Aorta (tissue), 5 donors: ENCODE measurements around the gene C1orf174. TPM values are rescaled to one million over a fixed set of nuclear protein-coding genes. Genes with fewer than 3 reads are reported as not detected.
A peak's percentile ranks its signal among the peaks of the same experiment; 100 is the strongest.

Experiments
- ATAC-seq: fragments of 200-7000 bp; cut with Tn5 transposase; one replicate; pipeline ENCODE4 v1.9.1; 2022; ENCODE audit warnings: moderate library complexity; ENCODE audit not compliant: low FRiP score
- DNase-seq, 2 donors: peaks; one replicate each; pipeline ENCODE4 v3.0.0-alpha.2; 2020
- H3K27ac ChIP-seq, 2 donors: one replicate each; pipeline ENCODE4 v1.5.1; 2013; ENCODE audit warnings: low read length in 2 of 2, mild to moderate bottlenecking in 2 of 2, moderate library complexity in 2 of 2, control low read depth in 1 of 2, inconsistent platforms in 1 of 2, low read depth in 1 of 2
- H3K27me3 ChIP-seq, 2 donors: one replicate each; pipeline ENCODE4 v1.6.1; 2013; ENCODE audit warnings: control low read depth in 1 of 2, low read length in 1 of 2, mild to moderate bottlenecking in 1 of 2, moderate library complexity in 1 of 2; ENCODE audit not compliant: insufficient read depth in 2 of 2, control insufficient read depth in 1 of 2
- H3K36me3 ChIP-seq, 2 donors: one replicate each; pipeline ENCODE4 v1.6.1; 2013; ENCODE audit warnings: control low read depth in 1 of 2, low read length in 1 of 2, mild to moderate bottlenecking in 1 of 2; ENCODE audit not compliant: insufficient read depth in 2 of 2, control insufficient read depth in 1 of 2
- H3K4me1 ChIP-seq, 2 donors: one replicate each; pipeline ENCODE4 v1.6.1; 2013; ENCODE audit warnings: low read length in 2 of 2, control low read depth in 1 of 2, mild to moderate bottlenecking in 1 of 2, moderate library complexity in 1 of 2; ENCODE audit not compliant: insufficient read depth in 2 of 2, control insufficient read depth in 1 of 2
- H3K4me3 ChIP-seq, 2 donors: one replicate each; pipeline ENCODE4 v1.5.1; 2013; ENCODE audit warnings: low read length in 2 of 2, control low read depth in 1 of 2, mild to moderate bottlenecking in 1 of 2
- H3K9me3 ChIP-seq: one replicate; pipeline ENCODE4 v1.6.1; 2013; ENCODE audit warnings: mild to moderate bottlenecking, low read length; ENCODE audit not compliant: control insufficient read depth
- WGBS, 2 donors: extraction: QIAGEN DNeasy Blood & Tissue Kit; methylation state at CpG; one replicate each; pipeline ENCODE4 v1.1.7; 2013; 5-methylcytosine and 5-hydroxymethylcytosine counted together
- intact Hi-C, 2 donors: fragments of 100-400 bp; cut with DNase I; formaldehyde crosslinking; loops; one replicate each; pipeline versions ENCODE4 v1.14.2 to v1.15.0; 2022
- polyA plus RNA-seq, 2 donors: library from polyadenylated mRNA; stranded (reverse); fragments of 200-250 nt; gene quantifications; one replicate each; pipeline ENCODE4 v1.2.3, GENCODE V29; 2013
- total RNA-seq, 2 donors: library from RNA; stranded (reverse); fragmentation: NEBNext Ultra II Directional; extraction: Animal tissue kit (Norgen Biotek cat#: 25700); gene quantifications; one replicate each; pipeline ENCODE4 v1.2.1, GENCODE V29; 2021
- donor health status: healthy with polysubstance abuse.
- donor health status: Bipolar disorder and iron deficiency.
- donor health status: DM: no; HTN: no; CAD: no.
- donor health status: DM: no; HTN: no; CAD: no.
- donor health status: DM: yes; HTN: yes; CAD: no.

The C1orf174 gene
- total and polyA plus RNA-seq, 4 donors, result 12.6 to 19.8 (median 16.1) TPM

DNA sequence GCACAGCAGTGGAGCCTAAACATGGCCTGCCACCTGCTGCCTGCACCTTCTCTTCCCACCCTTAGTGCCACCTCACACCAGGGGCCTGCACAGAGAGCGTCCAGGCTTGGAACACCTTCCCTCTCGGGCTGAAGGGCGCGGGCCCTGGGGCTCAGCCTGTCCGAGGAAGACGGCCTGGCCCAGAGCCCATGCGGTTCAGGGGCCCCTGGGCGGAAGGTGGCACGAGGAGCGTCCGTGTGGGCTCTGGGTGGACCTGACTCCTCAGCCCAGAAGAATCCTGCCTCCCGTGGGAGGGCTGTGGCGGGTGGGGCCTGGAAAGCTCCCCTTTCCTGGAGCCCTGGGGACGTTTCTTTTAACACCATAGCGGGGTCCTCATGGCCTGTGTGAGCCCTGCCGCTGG, 23.4 kb downstream of the C1orf174 start:
- Histone ChIP-seq H3K9me3 (peaks cover 5% of the 10 kb centered on the region), H3K4me3 (no peak overlapping the region), H3K27ac (no peak overlapping the region), H3K27me3 (no peaks in the 10 kb centered on the region), H3K36me3 (peaks cover 0 to 8% of the 10 kb centered on the region in 2 donors), H3K4me1 (no peaks in the 10 kb centered on the region)
- 92 to 93% methylated on average over 16 of the region's 16 CpGs for WGBS, 2 donors
- ATAC-seq (no peak), DNase-seq (peak; percentile 33 to 62)
- intact Hi-C loops, result no loop called here

GRCh38 chr1:3874736-3875135, 25.3 kb downstream of the C1orf174 start:
- Histone ChIP-seq H3K9me3 (peaks cover 5% of the 10 kb centered on the region), H3K4me1 (no peaks in the 10 kb centered on the region), H3K27ac (no peak overlapping the region), H3K4me3 (no peak overlapping the region), H3K27me3 (no peaks in the 10 kb centered on the region), H3K36me3 (peaks cover 0 to 8% of the 10 kb centered on the region in 2 donors)
- DNase-seq (peak; percentile 4 to 62), ATAC-seq (no peak)
- intact Hi-C loops, result no loop called here
- 93 to 96% methylated on average over 23 of the region's 23 CpGs for WGBS, 2 donors

- intact Hi-C loops, result no loop called here
- 88 to 93% methylated on average over 8 of the region's 8 CpGs for WGBS, 2 donors
- no peaks in the 10 kb centered on the region for H3K4me1 ChIP-seq
- H3K36me3 ChIP-seq, result peaks cover 0 to 10% of the 10 kb centered on the region in 2 donors
- H3K9me3 ChIP-seq, result no peaks in the 10 kb centered on the region
- ATAC-seq (no peak), DNase-seq (peak; percentile 20 to 43)
- H3K27me3 ChIP-seq, result no peaks in the 10 kb centered on the region
- no peak overlapping the region for H3K4me3 ChIP-seq
- no peak overlapping the region for H3K27ac ChIP-seq
Observed at GRCh38 chr1:3872546-3872945, 27.5 kb downstream of the C1orf174 start.

DNA sequence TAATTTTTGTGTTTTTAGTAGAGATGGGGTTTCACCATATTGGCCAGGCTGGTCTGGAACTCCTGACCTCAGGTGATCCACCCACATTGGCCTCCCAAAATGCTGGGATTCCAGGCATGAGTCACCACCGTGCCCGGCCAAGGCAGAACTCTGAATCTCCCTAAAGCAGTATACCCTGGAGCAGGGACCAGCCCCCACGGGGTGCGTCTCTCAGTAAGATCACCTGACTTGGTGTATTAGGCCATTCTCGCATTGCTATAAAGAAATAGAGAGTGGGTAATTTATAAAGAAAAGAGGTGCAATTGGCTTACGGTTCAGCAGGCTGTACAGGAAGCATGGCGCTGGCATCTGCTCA, 28.6 kb downstream of the C1orf174 start:
- 95 to 96% methylated on average over 7 of the region's 7 CpGs for WGBS, 2 donors
- H3K36me3 ChIP-seq, result peaks cover 0 to 10% of the 10 kb centered on the region in 2 donors
- no peak overlapping the region for H3K4me3 ChIP-seq
- DNase-seq, result peak in 1 of 2 donors; percentile 47
- intact Hi-C loops, result no loop called here
- H3K4me1 ChIP-seq, result no peaks in the 10 kb centered on the region
- ATAC-seq, result no peak
- no peaks in the 10 kb centered on the region for H3K9me3 ChIP-seq
- no peaks in the 10 kb centered on the region for H3K27me3 ChIP-seq
- H3K27ac ChIP-seq, result no peak overlapping the region

DNA sequence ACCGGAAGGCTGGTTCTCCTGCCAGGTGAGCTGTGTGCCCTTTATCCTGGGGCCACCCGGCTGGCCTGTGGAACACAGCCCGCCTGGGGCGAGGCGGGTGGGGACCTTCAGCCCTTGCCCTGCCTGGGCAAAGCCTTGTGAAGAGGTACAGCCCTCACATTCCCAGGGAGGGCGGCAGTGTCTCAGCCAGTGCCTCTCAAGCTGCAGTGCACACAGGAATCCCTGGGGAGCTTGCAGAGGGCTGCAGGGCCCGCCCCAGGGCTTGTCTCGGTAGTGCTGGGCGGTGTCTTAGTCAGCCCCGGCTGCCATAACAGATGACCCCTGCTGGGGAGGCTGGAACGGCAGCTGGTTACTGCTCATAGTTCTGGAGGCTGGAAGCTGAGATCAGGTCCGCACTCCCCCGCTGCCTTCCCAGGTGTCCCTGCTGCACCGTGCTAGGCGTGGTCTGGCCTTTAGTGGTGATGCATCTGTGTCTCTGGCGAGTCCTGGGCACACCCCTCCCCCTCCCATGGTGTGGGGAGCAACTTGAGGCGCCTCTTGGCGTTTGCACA, 30.2 kb downstream of the C1orf174 start:
- ATAC-seq (no peak), DNase-seq (peak; percentile 30 to 55)
- Histone ChIP-seq H3K27ac (no peak overlapping the region), H3K27me3 (no peaks in the 10 kb centered on the region), H3K4me1 (no peaks in the 10 kb centered on the region), H3K36me3 (peaks cover 0 to 10% of the 10 kb centered on the region in 2 donors), H3K9me3 (no peaks in the 10 kb centered on the region), H3K4me3 (no peak overlapping the region)
- intact Hi-C loops, result no loop called here
- WGBS, 2 donors, result 79 to 81% methylated on average over 18 of the region's 18 CpGs

DNA sequence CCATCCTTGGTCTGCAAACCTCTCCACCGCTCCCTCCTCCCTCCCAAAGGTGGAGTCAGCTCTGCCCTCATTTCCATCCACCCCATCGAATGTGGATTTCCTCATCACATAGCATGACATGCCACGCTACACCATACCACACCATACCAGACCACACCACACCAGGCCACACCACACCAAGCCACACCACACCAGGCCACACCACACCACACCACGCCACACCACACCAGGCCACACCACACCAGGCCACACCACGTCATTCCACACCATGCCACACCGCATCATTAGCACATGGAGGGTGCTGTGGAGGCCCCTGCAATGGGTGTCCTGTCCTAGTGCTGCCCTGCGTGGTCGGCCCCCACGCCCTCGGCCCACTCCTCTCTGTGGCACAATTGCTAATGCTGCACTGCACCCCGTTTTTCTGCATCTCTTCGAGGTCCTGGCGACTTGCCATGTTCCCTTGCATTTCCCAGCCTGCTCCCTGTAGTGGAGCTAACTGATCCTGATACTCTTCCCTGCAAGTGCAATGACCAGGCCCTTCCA, 31.5 kb downstream of the C1orf174 start:
- H3K36me3 ChIP-seq, result peaks cover 0 to 6% of the 10 kb centered on the region in 2 donors
- H3K4me1 ChIP-seq, result no peaks in the 10 kb centered on the region
- WGBS, 2 donors, result 80 to 81% methylated on average over 13 of the region's 13 CpGs
- intact Hi-C loops, result no loop called here
- H3K9me3 ChIP-seq, result no peaks in the 10 kb centered on the region
- H3K27me3 ChIP-seq, result no peaks in the 10 kb centered on the region
- H3K27ac ChIP-seq, result no peak overlapping the region
- H3K4me3 ChIP-seq, result no peak overlapping the region
- DNase-seq (peak in 1 of 2 donors; percentile 10), ATAC-seq (peak; percentile 71)

- Histone ChIP-seq H3K27ac (no peak overlapping the region), H3K4me1 (no peaks in the 10 kb centered on the region), H3K27me3 (no peaks in the 10 kb centered on the region), H3K4me3 (no peak overlapping the region), H3K9me3 (no peaks in the 10 kb centered on the region), H3K36me3 (peaks cover 0 to 3% of the 10 kb centered on the region in 2 donors)
- DNase-seq, result peak in 1 of 2 donors; percentile 30
- no peak for ATAC-seq
- intact Hi-C loops, result no loop called here
- 80 to 81% methylated on average over 18 of the region's 18 CpGs for WGBS, 2 donors
Observed at GRCh38 chr1:3865606-3866160, 34.4 kb downstream of the C1orf174 start.

- DNase-seq, result no peak
- intact Hi-C loops, result no loop called here
- Histone ChIP-seq H3K36me3 (peaks cover 0 to 3% of the 10 kb centered on the region in 2 donors), H3K4me3 (no peak overlapping the region), H3K27me3 (no peaks in the 10 kb centered on the region), H3K27ac (no peak overlapping the region), H3K9me3 (no peaks in the 10 kb centered on the region), H3K4me1 (no peaks in the 10 kb centered on the region)
- 87 to 93% methylated on average over 6 of the region's 6 CpGs for WGBS, 2 donors
- ATAC-seq, result no peak
Observed at GRCh38 chr1:3864884-3865283, 35.2 kb downstream of the C1orf174 start.
